PFSK-1 (cell line): ENCODE data around the gene TNS3.

ENCODE experiments used
- REST ChIP-seq, 2 experiments: IDR thresholded peaks; 2 replicates each; pipeline versions ENCODE4 v1.6.1 to v1.8.0; 2011 to 2012; ENCODE audit warnings: low read depth in 2 of 2, low read length in 2 of 2, control low read depth in 1 of 2, inconsistent platforms in 1 of 2, mild to moderate bottlenecking in 1 of 2, moderate library complexity in 1 of 2; ENCODE audit not compliant: insufficient read depth in 1 of 2
- TAF1 ChIP-seq: IDR thresholded peaks from 2 replicates; pipeline ENCODE4 v1.6.1; 2012; ENCODE audit warnings: low read length, control low read depth, borderline replicate concordance; ENCODE audit not compliant: insufficient read depth

- TF ChIP-seq REST (IDR thresholded peaks at IDR 0.05; ENCODE audit: insufficient read depth in 1 of 2, low read depth in 2 of 2, low read length in 2 of 2): no peak
- TF ChIP-seq TAF1: no peak
Observed at GRCh38 chr7:47318395-47319182, 263.3 kb downstream of the TNS3 start.
